K562 (cell line): ENCODE measurements around the gene SERPINE1. TPM values are rescaled to one million over a fixed set of nuclear protein-coding genes. Genes with fewer than 3 reads are reported as not detected.

Experiments
- CBX5 ChIP-seq: IDR thresholded peaks from 2 replicates; pipeline ENCODE4 v1.6.1; 2014; ENCODE audit warnings: low read depth, borderline replicate concordance
- ETV1 ChIP-seq: fragments of 450-650 bp; conservative IDR thresholded peaks from 2 replicates; pipeline ENCODE4 v1.6.1; 2016; ENCODE audit warnings: missing genetic modification characterization, control low read depth, low read depth, missing compliant biosample characterization
- ETV6 ChIP-seq, 3 experiments: fragments of 150-350 bp in 1 of 3; sonication (generic) in 1 of 3; formaldehyde crosslinking in 1 of 3; IDR thresholded peaks; 2 replicates each; pipeline versions ENCODE4 v1.6.1 to v1.8.0; 2014 to 2022; ENCODE audit warnings: borderline replicate concordance in 2 of 3, low read depth in 2 of 3, antibody characterized with exemption in 1 of 3, low read length in 1 of 3, mild to moderate bottlenecking in 1 of 3, missing genetic modification reagents in 1 of 3
- FOXJ2 ChIP-seq: fragments of 200-800 bp; sonication (Bioruptor generic); IDR thresholded peaks from 2 replicates; pipeline ENCODE4 v1.6.1; 2016; ENCODE audit warnings: missing genetic modification characterization, missing compliant biosample characterization
- GTF3C2 ChIP-seq: IDR thresholded peaks from 3 replicates; pipeline ENCODE4 v1.6.1; 2011; ENCODE audit warnings: borderline replicate concordance, mild to moderate bottlenecking, moderate library complexity; ENCODE audit not compliant: insufficient read length; ENCODE audit errors: extremely low read depth
- HSF4 ChIP-seq: fragments of 250-450 bp; sonication (Bioruptor Pico); IDR thresholded peaks from 2 replicates; pipeline ENCODE4 v2.1.2; 2022; ENCODE audit warnings: mild to moderate bottlenecking, moderate library complexity, borderline replicate concordance
- ILF3 ChIP-seq: fragments of 450-650 bp; IDR thresholded peaks from 2 replicates; pipeline ENCODE4 v1.6.1; 2018; ENCODE audit warnings: antibody characterized with exemption, mild to moderate bottlenecking, moderate library complexity, borderline replicate concordance
- MYNN ChIP-seq, 2 experiments: sonication (generic); formaldehyde crosslinking in 1 of 2; IDR thresholded peaks; 2 replicates each; pipeline versions ENCODE4 v1.5.0 to v1.6.1; 2016 to 2020; ENCODE audit warnings: antibody characterized with exemption in 1 of 2, missing genetic modification reagents in 1 of 2
- PTBP1 ChIP-seq: fragments of 200-400 bp; formaldehyde crosslinking; IDR thresholded peaks from 2 replicates; pipeline ENCODE4 v1.6.1; 2017; ENCODE audit warnings: low read depth, low read length
- SREBF1 ChIP-seq: fragments of 150-350 bp; IDR thresholded peaks from 2 replicates; pipeline ENCODE4 v1.6.1; 2014; ENCODE audit warnings: antibody characterized with exemption, low read depth, low read length, borderline replicate concordance
- TAF9B ChIP-seq: fragments of 450-650 bp; IDR thresholded peaks from 2 replicates; pipeline ENCODE4 v1.6.1; 2018; ENCODE audit warnings: mild to moderate bottlenecking; ENCODE audit not compliant: partially characterized antibody
- TCF7L2 ChIP-seq: fragments of 150-350 bp; IDR thresholded peaks from 2 replicates; pipeline ENCODE4 v1.6.1; 2016; ENCODE audit warnings: low read depth, mild to moderate bottlenecking, low read length, moderate library complexity
- TOE1 ChIP-seq, 2 experiments: fragments of 450-650 bp in 1 of 2; sonication (generic) in 1 of 2; formaldehyde crosslinking in 1 of 2; IDR thresholded peaks; 2 replicates each; pipeline versions ENCODE4 v1.7.1 to v1.8.0; 2016 to 2022; ENCODE audit warnings: borderline replicate concordance in 2 of 2, mild to moderate bottlenecking in 2 of 2, antibody characterized with exemption in 1 of 2, inconsistent platforms in 1 of 2, low read depth in 1 of 2, missing genetic modification reagents in 1 of 2, moderate library complexity in 1 of 2
- USF1 ChIP-seq: sonication (generic); formaldehyde crosslinking; IDR thresholded peaks from 2 replicates; pipeline ENCODE4 v1.9.0; 2022; ENCODE audit warnings: mild to moderate bottlenecking, missing genetic modification reagents
- WHSC1 ChIP-seq: IDR thresholded peaks from one replicate; pipeline ENCODE4 v1.6.1; 2012; ENCODE audit warnings: low read length, control low read depth, inconsistent platforms
- ZNF174 ChIP-seq: fragments of 250-450 bp; sonication (Bioruptor Pico); IDR thresholded peaks from 2 replicates; pipeline ENCODE4 v1.4.0; 2020; ENCODE audit warnings: mild to moderate bottlenecking
- ZNF184 ChIP-seq: sonication (generic); formaldehyde crosslinking; IDR thresholded peaks from 2 replicates; pipeline ENCODE4 v1.5.0; 2020; ENCODE audit warnings: missing genetic modification reagents
- ZNF324 ChIP-seq: fragments of 250-450 bp; sonication (Bioruptor Pico); IDR thresholded peaks from 2 replicates; pipeline ENCODE4 v1.4.0; 2020; ENCODE audit warnings: mild to moderate bottlenecking
- ZNF507 ChIP-seq: conservative IDR thresholded peaks from 2 replicates; pipeline ENCODE4 v1.6.1; 2017; ENCODE audit warnings: missing genetic modification characterization, missing compliant biosample characterization
- ZNF707 ChIP-seq: fragments of 250-450 bp; sonication (Bioruptor Pico); conservative IDR thresholded peaks from 2 replicates; pipeline ENCODE4 v1.8.0; 2022; ENCODE audit warnings: inconsistent platforms, mild to moderate bottlenecking, moderate library complexity
- ZNF764 ChIP-seq: fragments of 250-450 bp; sonication (Bioruptor Pico); IDR thresholded peaks from 2 replicates; pipeline ENCODE4 v1.4.0; 2020; ENCODE audit warnings: low read depth, mild to moderate bottlenecking, moderate library complexity
- ZZZ3 ChIP-seq: fragments of 450-650 bp; IDR thresholded peaks from 2 replicates; pipeline ENCODE4 v1.6.1; 2016; ENCODE audit warnings: antibody characterized with exemption, mild to moderate bottlenecking, moderate library complexity
- polyA plus RNA-seq, 8 experiments: library from polyadenylated mRNA; depleted of rRNA in 4 of 8; stranded (reverse) in 5 of 8; unstranded in 3 of 8; fragments of >200 nt; fragmentation: Nextera tagmentation in 2 of 8; fragmentation: Illumina TruSeq in 1 of 8; extraction: Ambion mirVana in 2 of 8; extraction: Trizol in 1 of 8; gene quantifications; 2 replicates each; pipeline versions ENCODE4 v1.2.1 to v1.2.3, GENCODE V29; 2011 to 2014; ENCODE audit warnings: inconsistent platforms in 1 of 8, missing spikeins in 1 of 8
- total RNA-seq, 7 experiments: library from RNA; depleted of rRNA in 6 of 7; stranded (reverse); fragments of >200 nt in 6 of 7; fragmentation: Illumina TruSeq in 2 of 7; extraction: Trizol in 2 of 7; gene quantifications; 2 replicates each; pipeline versions ENCODE4 v1.2.1 to v1.2.3, GENCODE V29; 2011 to 2021; ENCODE audit warnings: low replicate concordance in 1 of 7

The SERPINE1 gene
- total and polyA plus RNA-seq, 9 of the 15 experiments (the other 6 are each of a cell fraction or from before 2014, with no cell fraction given), result 0.22 to 4.8 (median 0.91) TPM

- TF ChIP-seq ZNF184 (CRISPR knock-in tag) (no peak), ZNF707 (no peak), CBX5 (no peak), PTBP1 (no peak), ZNF174 (CRISPR knock-in tag) (no peak), ILF3 (no peak), MYNN (IDR thresholded peaks at IDR 0.05) (peak; percentile 31; the same call in 1 of the 2 replicates), MYNN (CRISPR knock-in tag; IDR thresholded peaks at IDR 0.05) (no peak), ETV1 (tag) (no peak), HSF4 (no peak), ZNF324 (no peak), SREBF1 (no peak; the same call in none of the 2 replicates), ETV6 (IDR thresholded peaks at IDR 0.05; ENCODE audit: borderline replicate concordance in 1 of 2, low read depth in 2 of 2, low read length in 1 of 2) (no peak), ETV6 (CRISPR knock-in tag; IDR thresholded peaks at IDR 0.05; ENCODE audit: borderline replicate concordance) (peak; percentile 84; the same call in 1 of the 2 replicates), FOXJ2 (tag) (peak; percentile 70), ZNF507 (tag) (no peak), ZZZ3 (no peak), ZNF764 (CRISPR knock-in tag) (no peak), USF1 (CRISPR knock-in tag) (peak; percentile 99), TOE1 (IDR thresholded peaks at IDR 0.05; ENCODE audit: borderline replicate concordance) (peak; percentile 96), TOE1 (CRISPR knock-in tag; IDR thresholded peaks at IDR 0.05; ENCODE audit: borderline replicate concordance, low read depth) (peak; percentile 97; the same call in 1 of the 2 replicates), WHSC1 (no peak), TCF7L2 (no peak), GTF3C2 (no peak), TAF9B (no peak)
These were observed 38.4 kb downstream of the SERPINE1 start, which contains the start of gene VGF (continued) for GRCh38 chr7:101165075-101165957.
